ENCODE measurements around the gene CRY1. TPM values are rescaled to one million over a fixed set of nuclear protein-coding genes. Genes with fewer than 3 reads are reported as not detected.

CRY1 gene
- total and polyA plus RNA-seq, 9 of the 15 experiments (the other 6 are each of a cell fraction or from before 2014, with no cell fraction given) = 8.7 to 33.3 (median 25.2) TPM

DNA sequence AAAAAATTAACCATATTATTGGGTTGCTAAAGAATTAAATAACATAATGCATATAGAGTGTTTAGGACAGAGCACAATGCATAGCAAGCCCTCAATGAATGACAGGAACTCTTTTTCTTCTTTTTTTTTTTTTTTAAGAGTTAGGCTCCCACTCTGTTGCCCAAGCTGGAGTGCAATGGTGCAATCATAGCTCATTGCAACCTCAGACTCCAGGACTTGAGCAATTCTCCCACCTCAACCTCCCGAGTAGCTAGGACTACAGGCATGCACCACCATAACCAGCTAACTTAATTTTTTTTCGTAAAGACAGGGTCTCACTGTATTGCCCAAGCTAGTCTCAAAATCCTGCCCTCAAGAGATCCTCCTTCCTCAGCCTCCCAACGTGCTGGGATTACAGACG, 85.9 kb downstream of the CRY1 start:
- CTCF ChIA-PET (ENCODE audit: low intra/inter-chr PET ratio) = no interaction called here
- FAIRE-seq = no peak
- DNase-seq (ENCODE audit: extremely low read depth in 1 of 4, low spot score in 3 of 4) = no peak
- Histone ChIP-seq H3K36me3 (ENCODE audit: control insufficient read depth, insufficient read depth, low read length) (peaks cover 4% of the 10 kb centered on the region; the same call in 1 of the 3 replicates), H3K9me3 (replicated peaks; ENCODE audit: control insufficient read depth, insufficient read depth, low read depth, low read length) (no peaks in the 10 kb centered on the region), H3K79me2 (ENCODE audit: control insufficient read depth, insufficient read depth, low read length) (no peaks in the 10 kb centered on the region), H3K4me2 (ENCODE audit: insufficient read depth, low read length) (no peak overlapping the region), H3K4me1 (replicated peaks in 1 of 2; ENCODE audit: control insufficient read depth in 2 of 2, insufficient read depth in 2 of 2, low read length in 2 of 2) (no peaks in the 10 kb centered on the region), H3K27me3 (ENCODE audit: control insufficient read depth in 2 of 2, insufficient read depth in 2 of 2, low read length in 2 of 2) (no peaks in the 10 kb centered on the region), H3K4me3 (no peak overlapping the region), H4K20me1 (replicated peaks; ENCODE audit: control insufficient read depth, insufficient read depth, low read length) (no peaks in the 10 kb centered on the region), H3K27ac (ENCODE audit: extremely low read depth, low read depth, low read length) (no peak overlapping the region), H2AFZ (ENCODE audit: low read depth, low read length) (no peak overlapping the region), H3K9ac (ENCODE audit: insufficient read depth in 1 of 2, low read depth in 2 of 2, low read length in 2 of 2) (no peak overlapping the region), H3K9me1 (ENCODE audit: control insufficient read depth, insufficient read depth, low read length) (no peaks in the 10 kb centered on the region)
- intact Hi-C loops (cut with micrococcal nuclease) = no loop called here
- no TSS peak for BruUV-seq (replicated peaks)
- 90% methylated on average over 4 of the region's 4 CpGs for WGBS (ENCODE audit: insufficient coverage, low coverage, missing lambda C conversion rate)
- POLR2A ChIA-PET = interaction anchor here (0.7 to 0.9 kb wide), 2 partner anchors 20 to 49 kb away, joined by 3 to 5 read pairs; no protein-coding TSS in a partner anchor
- in situ Hi-C loops (cut with MboI) = no loop called here
- ATAC-seq = no peak
- TF ChIP-seq NR1H2 (CRISPR knock-in tag; IDR thresholded peaks at IDR 0.05) (no peak), CBX8 (IDR thresholded peaks at IDR 0.05; ENCODE audit: borderline replicate concordance, extremely low read depth, low read depth, low read length, poor library complexity, severe bottlenecking) (no peak), ZBTB17 (CRISPR knock-in tag; IDR thresholded peaks at IDR 0.05) (no peak), ZNF239 (CRISPR knock-in tag; IDR thresholded peaks at IDR 0.05) (no peak), ATF1 (CRISPR knock-in tag; IDR thresholded peaks at IDR 0.05) (no peak), ATF1 (tag; IDR thresholded peaks at IDR 0.05) (no peak), KLF10 (CRISPR knock-in tag; IDR thresholded peaks at IDR 0.05) (no peak), RAD21 (CRISPR knock-in tag; conservative IDR thresholded peaks at IDR 0.05 in 1 of 2, IDR thresholded peaks at IDR 0.05 in 1 of 2) (no peak), ZNF217 (CRISPR knock-in tag; IDR thresholded peaks at IDR 0.05) (no peak), SMAD3 (CRISPR knock-in tag; conservative IDR thresholded peaks at IDR 0.05) (no peak), ZNF77 (CRISPR knock-in tag; IDR thresholded peaks at IDR 0.05) (no peak), KDM2B (CRISPR knock-in tag; IDR thresholded peaks at IDR 0.05) (no peak)
- TF ChIP-seq, protein P1, sequence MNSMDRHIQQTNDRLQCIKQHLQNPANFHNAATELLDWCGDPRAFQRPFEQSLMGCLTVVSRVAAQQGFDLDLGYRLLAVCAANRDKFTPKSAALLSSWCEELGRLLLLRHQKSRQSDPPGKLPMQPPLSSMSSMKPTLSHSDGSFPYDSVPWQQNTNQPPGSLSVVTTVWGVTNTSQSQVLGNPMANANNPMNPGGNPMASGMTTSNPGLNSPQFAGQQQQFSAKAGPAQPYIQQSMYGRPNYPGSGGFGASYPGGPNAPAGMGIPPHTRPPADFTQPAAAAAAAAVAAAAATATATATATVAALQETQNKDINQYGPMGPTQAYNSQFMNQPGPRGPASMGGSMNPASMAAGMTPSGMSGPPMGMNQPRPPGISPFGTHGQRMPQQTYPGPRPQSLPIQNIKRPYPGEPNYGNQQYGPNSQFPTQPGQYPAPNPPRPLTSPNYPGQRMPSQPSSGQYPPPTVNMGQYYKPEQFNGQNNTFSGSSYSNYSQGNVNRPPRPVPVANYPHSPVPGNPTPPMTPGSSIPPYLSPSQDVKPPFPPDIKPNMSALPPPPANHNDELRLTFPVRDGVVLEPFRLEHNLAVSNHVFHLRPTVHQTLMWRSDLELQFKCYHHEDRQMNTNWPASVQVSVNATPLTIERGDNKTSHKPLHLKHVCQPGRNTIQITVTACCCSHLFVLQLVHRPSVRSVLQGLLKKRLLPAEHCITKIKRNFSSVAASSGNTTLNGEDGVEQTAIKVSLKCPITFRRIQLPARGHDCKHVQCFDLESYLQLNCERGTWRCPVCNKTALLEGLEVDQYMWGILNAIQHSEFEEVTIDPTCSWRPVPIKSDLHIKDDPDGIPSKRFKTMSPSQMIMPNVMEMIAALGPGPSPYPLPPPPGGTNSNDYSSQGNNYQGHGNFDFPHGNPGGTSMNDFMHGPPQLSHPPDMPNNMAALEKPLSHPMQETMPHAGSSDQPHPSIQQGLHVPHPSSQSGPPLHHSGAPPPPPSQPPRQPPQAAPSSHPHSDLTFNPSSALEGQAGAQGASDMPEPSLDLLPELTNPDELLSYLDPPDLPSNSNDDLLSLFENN (IDR thresholded peaks at IDR 0.05; ENCODE audit: low read depth in 2 of 2, low read length in 2 of 2) = no peak
- TF ChIP-seq, protein P2, sequence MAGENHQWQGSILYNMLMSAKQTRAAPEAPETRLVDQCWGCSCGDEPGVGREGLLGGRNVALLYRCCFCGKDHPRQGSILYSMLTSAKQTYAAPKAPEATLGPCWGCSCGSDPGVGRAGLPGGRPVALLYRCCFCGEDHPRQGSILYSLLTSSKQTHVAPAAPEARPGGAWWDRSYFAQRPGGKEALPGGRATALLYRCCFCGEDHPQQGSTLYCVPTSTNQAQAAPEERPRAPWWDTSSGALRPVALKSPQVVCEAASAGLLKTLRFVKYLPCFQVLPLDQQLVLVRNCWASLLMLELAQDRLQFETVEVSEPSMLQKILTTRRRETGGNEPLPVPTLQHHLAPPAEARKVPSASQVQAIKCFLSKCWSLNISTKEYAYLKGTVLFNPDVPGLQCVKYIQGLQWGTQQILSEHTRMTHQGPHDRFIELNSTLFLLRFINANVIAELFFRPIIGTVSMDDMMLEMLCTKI (IDR thresholded peaks at IDR 0.05; ENCODE audit: partially characterized antibody) = no peak
- TF ChIP-seq, protein P3, sequence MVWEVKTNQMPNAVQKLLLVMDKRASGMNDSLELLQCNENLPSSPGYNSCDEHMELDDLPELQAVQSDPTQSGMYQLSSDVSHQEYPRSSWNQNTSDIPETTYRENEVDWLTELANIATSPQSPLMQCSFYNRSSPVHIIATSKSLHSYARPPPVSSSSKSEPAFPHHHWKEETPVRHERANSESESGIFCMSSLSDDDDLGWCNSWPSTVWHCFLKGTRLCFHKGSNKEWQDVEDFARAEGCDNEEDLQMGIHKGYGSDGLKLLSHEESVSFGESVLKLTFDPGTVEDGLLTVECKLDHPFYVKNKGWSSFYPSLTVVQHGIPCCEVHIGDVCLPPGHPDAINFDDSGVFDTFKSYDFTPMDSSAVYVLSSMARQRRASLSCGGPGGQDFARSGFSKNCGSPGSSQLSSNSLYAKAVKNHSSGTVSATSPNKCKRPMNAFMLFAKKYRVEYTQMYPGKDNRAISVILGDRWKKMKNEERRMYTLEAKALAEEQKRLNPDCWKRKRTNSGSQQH (CRISPR knock-in tag; IDR thresholded peaks at IDR 0.05) = no peak
- TF ChIP-seq, protein P4, sequence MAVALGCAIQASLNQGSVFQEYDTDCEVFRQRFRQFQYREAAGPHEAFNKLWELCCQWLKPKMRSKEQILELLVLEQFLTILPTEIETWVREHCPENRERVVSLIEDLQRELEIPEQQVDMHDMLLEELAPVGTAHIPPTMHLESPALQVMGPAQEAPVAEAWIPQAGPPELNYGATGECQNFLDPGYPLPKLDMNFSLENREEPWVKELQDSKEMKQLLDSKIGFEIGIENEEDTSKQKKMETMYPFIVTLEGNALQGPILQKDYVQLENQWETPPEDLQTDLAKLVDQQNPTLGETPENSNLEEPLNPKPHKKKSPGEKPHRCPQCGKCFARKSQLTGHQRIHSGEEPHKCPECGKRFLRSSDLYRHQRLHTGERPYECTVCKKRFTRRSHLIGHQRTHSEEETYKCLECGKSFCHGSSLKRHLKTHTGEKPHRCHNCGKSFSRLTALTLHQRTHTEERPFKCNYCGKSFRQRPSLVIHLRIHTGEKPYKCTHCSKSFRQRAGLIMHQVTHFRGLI (CRISPR knock-in tag; IDR thresholded peaks at IDR 0.05) = no peak

Measured in K562 (cell line).